GDM1 (cell line): ENCODE results near the gene FREM1.

Experiments
- DNase-seq: peaks from one replicate; lab custom pipeline; 2025; lab: John Stamatoyannopoulos, UW

FREM1 gene

DNA sequence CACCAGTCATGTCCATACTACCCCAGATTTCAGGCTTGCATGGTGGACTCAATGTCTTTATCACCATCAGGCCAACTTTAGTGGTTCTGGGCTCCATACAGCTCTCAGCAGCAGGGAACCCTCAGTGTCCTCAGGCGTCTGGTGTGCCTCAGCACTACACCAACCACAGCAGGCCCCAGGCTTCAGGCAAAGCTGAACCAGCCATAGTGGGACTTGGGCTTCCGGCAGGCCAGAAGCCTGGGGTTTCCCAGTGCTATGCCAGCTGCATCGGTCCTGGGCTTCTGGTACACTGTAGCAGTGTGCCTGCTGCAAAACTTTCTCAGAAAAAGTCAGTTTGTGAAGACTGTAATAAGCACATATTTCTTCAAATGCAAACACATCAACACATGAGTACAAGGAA lies 205.9 kb downstream of the FREM1 start:
- DNase-seq: no peak

DNA sequence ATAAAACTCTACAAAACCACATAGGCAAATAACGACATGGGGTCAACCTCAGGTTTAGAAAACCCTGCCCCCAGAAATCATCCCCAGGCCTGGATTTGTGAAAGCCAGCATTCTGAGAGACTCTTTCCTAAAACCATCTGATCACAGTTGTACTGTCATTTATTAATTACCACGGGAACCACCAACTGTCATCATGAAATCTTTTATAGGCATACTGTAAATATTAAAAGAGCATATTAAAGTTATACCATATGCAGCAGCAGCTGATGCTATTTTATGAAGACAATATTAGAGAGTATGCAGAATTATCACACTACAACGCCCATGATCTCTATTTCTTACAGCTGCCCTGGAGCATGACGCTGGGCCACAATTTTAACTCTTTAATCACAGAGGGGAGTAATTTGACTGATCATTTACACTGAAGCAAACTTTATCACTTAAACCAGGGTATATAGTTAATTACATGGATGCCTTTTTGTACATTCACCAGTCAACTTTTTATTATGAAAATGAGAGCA lies 208.0 kb downstream of the FREM1 start:
- DNase-seq: no peak

DNA sequence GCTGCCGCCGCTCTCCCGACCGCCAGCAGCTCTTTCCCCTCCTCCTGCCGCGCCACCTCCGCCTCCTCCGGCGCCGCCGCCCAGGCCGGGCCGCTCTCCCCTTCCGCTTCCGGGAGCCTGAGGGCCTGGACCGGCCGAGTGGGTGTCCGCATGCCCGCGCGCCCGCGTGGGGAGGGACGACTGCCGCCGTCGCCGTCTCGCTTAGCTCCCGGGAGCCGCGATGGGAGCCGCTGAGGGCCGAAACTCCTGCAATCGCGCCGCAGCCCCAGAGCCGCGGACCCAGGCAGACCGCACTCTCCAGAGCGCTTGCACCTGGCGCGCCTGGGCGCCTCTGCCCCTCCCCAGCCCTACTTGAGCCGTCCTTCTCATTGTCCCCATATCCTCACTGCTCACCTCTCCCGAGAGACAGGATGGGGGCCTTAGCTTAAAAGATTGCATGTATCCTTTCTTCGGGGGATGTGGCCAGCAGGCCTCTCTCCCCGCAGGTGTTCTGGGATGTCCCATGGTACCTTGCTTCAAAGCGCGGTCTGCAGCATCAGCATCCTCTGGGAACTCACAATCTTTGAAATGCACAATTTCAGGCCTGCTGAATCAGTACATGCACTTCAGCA lies 216.9 kb downstream of the FREM1 start, which contains the start of gene ZDHHC21:
Gene ZDHHC21 (minus strand): TSS at position 182 of the 611 bp plus-strand sequence. CDS start 19,092 bp downstream, outside the sequence.
- DNase-seq: peak; percentile 66

DNA sequence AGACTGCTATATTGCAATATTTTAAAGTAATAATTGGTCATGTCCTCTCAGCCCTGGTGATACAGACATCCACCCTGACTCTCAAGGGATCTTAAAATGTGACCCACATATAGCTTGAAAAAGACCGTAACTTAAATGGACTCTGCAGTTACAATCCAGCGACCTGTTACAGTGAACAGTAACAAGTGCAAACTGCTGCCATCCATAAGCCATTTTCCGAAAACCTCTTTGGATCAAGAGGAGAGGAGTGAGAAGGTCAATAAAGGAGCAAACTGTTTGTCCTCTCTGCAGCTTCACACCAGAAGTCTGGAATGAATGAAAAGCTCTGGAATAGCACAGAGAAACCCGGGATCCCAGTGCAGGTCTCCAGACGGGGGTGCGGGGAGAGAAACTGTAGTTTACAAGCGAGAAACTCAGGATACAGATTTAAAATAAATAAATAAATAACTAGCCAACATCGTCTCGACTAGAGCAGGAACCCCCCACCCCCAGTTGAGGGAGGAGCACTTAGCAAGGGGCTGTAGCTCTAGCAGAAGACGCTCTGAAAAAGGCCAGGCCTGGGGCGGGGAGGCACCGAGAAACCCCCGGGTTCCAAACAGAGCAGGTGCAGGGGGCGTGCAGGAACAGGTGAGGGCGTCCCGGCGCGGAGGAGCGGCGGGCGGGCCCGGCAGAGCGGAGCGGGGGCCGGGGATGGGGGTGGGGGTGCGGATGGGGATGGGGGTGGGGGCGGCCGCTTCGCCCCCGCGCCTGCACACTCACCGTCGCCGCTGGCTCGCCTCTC lies 217.6 kb downstream of the FREM1 start:
- DNase-seq: no peak

DNA sequence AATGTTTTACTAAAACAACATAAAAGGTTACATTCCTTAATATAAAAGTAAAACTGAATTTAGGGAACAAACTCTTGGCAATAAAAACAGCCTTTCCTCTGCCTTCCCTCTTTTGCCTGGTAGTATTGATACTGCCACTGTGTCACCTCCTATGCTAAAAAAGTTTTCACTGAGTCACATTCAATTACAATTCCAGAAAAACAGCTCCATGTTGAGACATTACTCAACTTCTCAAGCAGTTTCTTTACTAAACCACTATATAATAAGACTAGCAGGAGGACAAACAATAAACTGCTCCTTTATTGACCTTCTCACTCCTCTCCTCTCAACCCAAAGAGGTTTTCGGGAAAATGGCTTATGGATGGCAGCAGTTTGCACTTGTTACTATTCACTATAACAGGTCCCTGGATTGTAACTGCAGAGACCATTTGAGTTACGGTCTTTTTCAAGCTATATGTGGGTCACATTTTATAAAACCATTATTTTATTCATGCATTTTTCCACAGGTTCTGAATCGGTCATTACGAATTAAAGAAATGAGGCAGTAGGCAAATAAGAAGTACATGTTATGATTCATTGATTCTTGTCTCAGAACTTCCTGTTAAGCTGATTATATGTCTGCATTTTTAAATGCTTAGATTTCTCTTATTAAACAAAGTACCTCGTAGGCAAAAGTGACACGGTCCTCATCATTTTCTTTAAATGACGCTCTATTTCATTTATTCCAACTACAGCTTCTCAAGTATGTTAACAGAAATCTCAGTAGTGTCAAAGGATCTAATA lies 219.1 kb downstream of the FREM1 start:
- DNase-seq: no peak

DNA sequence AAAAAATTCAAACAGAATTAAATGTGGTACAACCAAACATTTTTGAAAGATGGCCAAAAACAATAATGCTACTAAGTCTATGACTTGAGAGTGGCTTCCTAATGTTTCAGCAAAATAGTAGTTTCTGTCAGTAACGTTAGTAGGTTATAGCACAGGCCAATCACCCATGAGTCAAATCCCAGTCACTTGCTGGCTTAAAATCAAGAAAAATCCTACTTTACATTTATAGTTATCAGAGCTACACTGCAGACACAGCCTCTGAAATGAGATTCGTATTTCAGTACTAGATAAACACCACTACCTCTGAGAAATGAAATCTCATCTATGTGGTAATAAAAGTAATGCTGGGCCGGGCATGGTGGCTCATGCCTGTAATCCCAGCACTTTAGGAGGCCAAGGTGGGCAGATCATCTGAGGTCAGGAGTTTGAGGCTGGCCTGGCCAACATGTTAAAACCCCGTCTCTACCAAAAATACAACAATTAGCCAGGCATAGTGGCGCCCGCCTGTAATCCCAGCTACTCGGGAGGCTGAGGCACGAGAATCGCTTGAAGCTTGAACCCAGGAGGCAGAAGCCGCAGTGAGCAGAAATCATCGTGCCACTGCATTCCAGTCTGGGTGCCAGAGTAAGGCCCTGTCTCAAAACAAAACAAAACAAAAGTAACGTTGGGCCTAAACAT lies 223.0 kb downstream of the FREM1 start:
- no peak for DNase-seq

DNA sequence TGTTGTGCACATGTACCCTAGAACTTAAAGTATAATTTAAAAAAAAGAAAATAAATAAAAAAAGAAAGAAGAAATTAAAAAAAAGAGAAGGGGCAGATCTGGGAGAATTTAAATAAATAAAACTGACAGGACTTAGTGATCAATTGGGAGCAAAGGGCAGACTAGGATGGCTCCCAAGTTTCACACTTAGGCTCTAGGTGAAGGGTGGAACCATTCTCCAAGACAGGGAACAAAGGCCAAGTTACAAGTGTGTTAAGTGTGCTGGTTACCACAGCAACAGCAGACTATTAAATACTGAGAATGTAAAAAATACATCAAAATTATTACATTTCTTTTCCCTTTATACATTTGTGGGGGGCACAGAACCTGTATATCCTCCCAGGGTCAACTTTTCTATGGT lies 224.1 kb downstream of the FREM1 start:
- no peak for DNase-seq
